ENCODE results near the gene HMG20A. TPM values are rescaled to one million over a fixed set of nuclear protein-coding genes. Genes with fewer than 3 reads are reported as not detected.

HMG20A gene
- total and polyA plus RNA-seq, 2 experiments from 2014 or later = 40.0 to 45.6 TPM

- DNase-seq (ENCODE audit: low read depth in 1 of 2, low spot score in 1 of 2) = no peak
- H3K4me3 ChIP-seq = no peak overlapping the region
- H3K36me3 ChIP-seq = no peaks in the 10 kb centered on the region
- H3K27ac ChIP-seq = no peak overlapping the region
- TF ChIP-seq, protein P1, sequence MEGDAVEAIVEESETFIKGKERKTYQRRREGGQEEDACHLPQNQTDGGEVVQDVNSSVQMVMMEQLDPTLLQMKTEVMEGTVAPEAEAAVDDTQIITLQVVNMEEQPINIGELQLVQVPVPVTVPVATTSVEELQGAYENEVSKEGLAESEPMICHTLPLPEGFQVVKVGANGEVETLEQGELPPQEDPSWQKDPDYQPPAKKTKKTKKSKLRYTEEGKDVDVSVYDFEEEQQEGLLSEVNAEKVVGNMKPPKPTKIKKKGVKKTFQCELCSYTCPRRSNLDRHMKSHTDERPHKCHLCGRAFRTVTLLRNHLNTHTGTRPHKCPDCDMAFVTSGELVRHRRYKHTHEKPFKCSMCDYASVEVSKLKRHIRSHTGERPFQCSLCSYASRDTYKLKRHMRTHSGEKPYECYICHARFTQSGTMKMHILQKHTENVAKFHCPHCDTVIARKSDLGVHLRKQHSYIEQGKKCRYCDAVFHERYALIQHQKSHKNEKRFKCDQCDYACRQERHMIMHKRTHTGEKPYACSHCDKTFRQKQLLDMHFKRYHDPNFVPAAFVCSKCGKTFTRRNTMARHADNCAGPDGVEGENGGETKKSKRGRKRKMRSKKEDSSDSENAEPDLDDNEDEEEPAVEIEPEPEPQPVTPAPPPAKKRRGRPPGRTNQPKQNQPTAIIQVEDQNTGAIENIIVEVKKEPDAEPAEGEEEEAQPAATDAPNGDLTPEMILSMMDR (IDR thresholded peaks at IDR 0.05; ENCODE audit: low read depth, low read length) = no peak
- no peaks in the 10 kb centered on the region for H3K27me3 ChIP-seq
- H3K9me3 ChIP-seq (ENCODE audit: low read depth) = no peaks in the 10 kb centered on the region
- H3K4me1 ChIP-seq (ENCODE audit: low read depth) = peaks cover 21% of the 10 kb centered on the region
Measured at GRCh38 chr15:77502379-77503095, 81.8 kb downstream of the HMG20A start.

GRCh38 chr15:77503240-77503639, 82.6 kb downstream of the HMG20A start:
- no peak overlapping the region for H3K4me3 ChIP-seq
- DNase-seq (ENCODE audit: low read depth in 1 of 2, low spot score in 1 of 2) = no peak

DNA sequence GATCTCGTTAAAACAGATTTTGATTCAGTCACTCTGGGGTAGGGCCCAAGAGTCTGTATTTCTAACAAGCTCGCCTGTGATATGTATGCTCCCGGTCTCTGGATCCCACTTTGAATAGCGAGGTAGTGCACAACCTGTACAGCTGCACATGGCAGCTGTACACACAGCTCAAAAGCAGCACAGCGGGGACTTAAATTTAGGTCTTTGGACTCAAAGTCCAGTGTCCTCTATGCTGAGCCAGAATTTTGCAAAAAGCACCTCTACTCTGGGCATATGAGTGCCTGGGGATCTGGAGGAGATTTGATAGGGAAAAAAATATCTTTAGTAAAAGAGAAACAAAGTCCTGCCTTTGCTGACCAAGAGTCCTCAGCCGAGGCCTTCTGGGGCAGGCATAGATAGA, 83.1 kb downstream of the HMG20A start:
- H3K27ac ChIP-seq = no peak overlapping the region
- no peaks in the 10 kb centered on the region for H3K9me3 ChIP-seq (ENCODE audit: low read depth)
- TF ChIP-seq, protein P1 (IDR thresholded peaks at IDR 0.05; ENCODE audit: low read depth, low read length) = no peak
- no peak for DNase-seq (ENCODE audit: low read depth in 1 of 2, low spot score in 1 of 2)
- no peak overlapping the region for H3K4me3 ChIP-seq
- H3K4me1 ChIP-seq (ENCODE audit: low read depth) = peaks cover 8% of the 10 kb centered on the region
- no peaks in the 10 kb centered on the region for H3K36me3 ChIP-seq
- H3K27me3 ChIP-seq = no peaks in the 10 kb centered on the region

More at GRCh38 chr15:77503240-77503639, 82.6 kb downstream of the HMG20A start:
- H3K36me3 ChIP-seq = no peaks in the 10 kb centered on the region
- no peaks in the 10 kb centered on the region for H3K9me3 ChIP-seq (ENCODE audit: low read depth)
- H3K4me1 ChIP-seq (ENCODE audit: low read depth) = peaks cover 14% of the 10 kb centered on the region
- no peaks in the 10 kb centered on the region for H3K27me3 ChIP-seq
- TF ChIP-seq, protein P1 (IDR thresholded peaks at IDR 0.05; ENCODE audit: low read depth, low read length) = no peak
- H3K27ac ChIP-seq = no peak overlapping the region

DNA sequence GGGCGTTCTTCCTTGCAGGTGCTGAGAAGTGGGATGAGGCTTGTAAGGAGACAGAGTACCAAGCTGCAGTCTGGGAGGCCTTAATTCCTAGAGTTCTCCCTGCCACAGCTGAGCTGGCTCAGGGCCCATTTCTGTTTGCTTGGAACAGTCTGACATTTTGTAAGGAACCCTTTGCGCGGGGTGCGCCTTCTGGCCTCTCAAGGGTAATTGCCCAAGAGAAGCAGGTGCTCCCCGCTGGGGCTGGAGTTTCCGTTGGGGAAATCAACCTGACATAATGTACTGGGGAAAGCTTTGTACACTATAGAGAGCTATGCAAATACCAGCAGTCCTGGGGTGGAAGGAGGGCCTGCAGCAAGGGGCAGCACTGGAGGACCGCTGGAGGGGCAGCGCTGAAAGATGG, 83.6 kb downstream of the HMG20A start:
- H3K27me3 ChIP-seq = no peaks in the 10 kb centered on the region
- H3K9me3 ChIP-seq (ENCODE audit: low read depth) = no peaks in the 10 kb centered on the region
- H3K4me1 ChIP-seq (ENCODE audit: low read depth) = peaks cover 3% of the 10 kb centered on the region
- no peak overlapping the region for H3K27ac ChIP-seq
- no peak overlapping the region for H3K4me3 ChIP-seq
- no peaks in the 10 kb centered on the region for H3K36me3 ChIP-seq
- DNase-seq (ENCODE audit: low read depth in 1 of 2, low spot score in 1 of 2) = no peak
- TF ChIP-seq, protein P1 (IDR thresholded peaks at IDR 0.05; ENCODE audit: low read depth, low read length) = no peak

DNA sequence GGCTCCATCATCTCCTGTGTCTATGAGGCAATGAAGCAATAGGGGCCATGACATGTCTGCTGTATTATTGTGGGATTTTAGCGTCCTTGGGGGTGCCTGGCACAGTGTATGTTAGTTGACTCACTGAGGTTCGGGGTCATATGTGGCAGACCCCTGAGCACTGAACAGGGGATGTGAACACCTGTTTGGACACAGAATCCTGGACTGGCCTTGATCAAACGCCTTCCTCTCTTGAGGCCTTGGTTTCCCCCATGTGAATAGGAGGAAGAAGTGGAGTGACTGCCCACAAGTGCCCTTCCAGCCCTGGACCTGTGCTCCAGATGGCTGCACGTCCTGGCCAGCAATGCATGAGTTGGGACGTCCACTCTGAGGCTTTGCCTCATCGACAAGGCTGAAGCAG, 84.2 kb downstream of the HMG20A start:
- no peaks in the 10 kb centered on the region for H3K9me3 ChIP-seq (ENCODE audit: low read depth)
- DNase-seq (ENCODE audit: low read depth in 1 of 2, low spot score in 1 of 2) = no peak
- H3K27me3 ChIP-seq = no peaks in the 10 kb centered on the region
- no peak overlapping the region for H3K27ac ChIP-seq
- H3K36me3 ChIP-seq = no peaks in the 10 kb centered on the region
- TF ChIP-seq, protein P1 (IDR thresholded peaks at IDR 0.05; ENCODE audit: low read depth, low read length) = no peak
- H3K4me3 ChIP-seq = no peak overlapping the region
- no peaks in the 10 kb centered on the region for H3K4me1 ChIP-seq (ENCODE audit: low read depth)

Measured in cardiac muscle cell (in vitro differentiated cells and primary cell).